ENCODE measurements around the gene XYLT1. TPM values are rescaled to one million over a fixed set of nuclear protein-coding genes. Genes with fewer than 3 reads are reported as not detected.

Gene XYLT1
- total and polyA plus RNA-seq, 4 experiments from 2014 or later, result 1.4 to 48.5 (median 24.5) TPM

- Histone ChIP-seq H3K36me3 (ENCODE audit: insufficient read depth, low read length) (no peaks in the 10 kb centered on the region), H3K27ac (ENCODE audit: low read depth, low read length) (no peak overlapping the region), H3K27me3 (ENCODE audit: insufficient read depth, low read length) (no peaks in the 10 kb centered on the region), H3K9me3 (ENCODE audit: control insufficient read depth in 1 of 2, low read length in 2 of 2) (no peaks in the 10 kb centered on the region), H3K4me3 (ENCODE audit: low read length in 2 of 2) (no peak overlapping the region), H3K4me1 (ENCODE audit: insufficient read depth, low read length) (peaks cover 77% of the 10 kb centered on the region)
- CTCF ChIA-PET (ENCODE audit: partially characterized antibody), result interaction anchor here (1.9 kb wide), 1 partner anchor 22 kb away, joined by 6 read pairs; no protein-coding TSS in a partner anchor
- no peak overlapping the region for H3K4me3 Mint-ChIP-seq
- H3K27me3 Mint-ChIP-seq, result no peaks in the 10 kb centered on the region
- no peaks in the 10 kb centered on the region for H3K9me3 Mint-ChIP-seq
- peaks cover 51 to 86% (median 66%) of the 10 kb centered on the region in 4 donors for H3K4me1 Mint-ChIP-seq
- POLR2A ChIA-PET (ENCODE audit: partially characterized antibody), result interaction anchor here (0.7 to 1.9 kb wide), 4 partner anchors 8 to 21 kb away, joined by 3 to 4 read pairs (median 4); no protein-coding TSS in a partner anchor
- no peak for DNase-seq
- peak overlapping the region in 5 of 7 donors; percentile 31 to 55 (median 41) for H3K27ac Mint-ChIP-seq
- H3K36me3 Mint-ChIP-seq, result no peaks in the 10 kb centered on the region
- intact Hi-C loops (cut with micrococcal nuclease), result no loop called here
Measured at GRCh38 chr16:17375461-17376304, 95.1 kb downstream of the XYLT1 start.

GRCh38 chr16:17374668-17375255 is 96.0 kb downstream of the XYLT1 start:
- peaks cover 0 to under 1% (median 0%) of the 10 kb centered on the region in 8 donors for H3K9me3 Mint-ChIP-seq
- ChIA-PET POLR2A (ENCODE audit: partially characterized antibody) (interaction anchor here (0.7 to 1.9 kb wide), 6 partner anchors 9 to 41 kb away, joined by 3 to 6 read pairs (median 4); no protein-coding TSS in a partner anchor), CTCF (ENCODE audit: partially characterized antibody) (interaction anchor here (0.8 to 1.9 kb wide), 3 partner anchors 16 to 33 kb away, joined by 3 to 6 read pairs (median 3); no protein-coding TSS in a partner anchor)
- peaks cover 83% of the 10 kb centered on the region for H3K4me1 ChIP-seq (ENCODE audit: insufficient read depth, low read length)
- H3K4me3 ChIP-seq (ENCODE audit: low read length in 2 of 2), result no peak overlapping the region
- no peaks in the 10 kb centered on the region for H3K27me3 Mint-ChIP-seq
- peaks cover 58 to 90% (median 71%) of the 10 kb centered on the region in 4 donors for H3K4me1 Mint-ChIP-seq
- H3K36me3 ChIP-seq (ENCODE audit: insufficient read depth, low read length), result no peaks in the 10 kb centered on the region
- H3K4me3 Mint-ChIP-seq, result no peak overlapping the region
- DNase-seq, result no peak
- H3K36me3 Mint-ChIP-seq, result peaks cover 0 to under 1% of the 10 kb centered on the region in 2 donors
- H3K27ac Mint-ChIP-seq, result peak overlapping the region in 6 of 7 donors; percentile 17 to 85 (median 46)
- no peak overlapping the region for H3K27ac ChIP-seq (ENCODE audit: low read depth, low read length)
- no peaks in the 10 kb centered on the region for H3K27me3 ChIP-seq (ENCODE audit: insufficient read depth, low read length)
- H3K9me3 ChIP-seq (ENCODE audit: control insufficient read depth in 1 of 2, low read length in 2 of 2), result no peaks in the 10 kb centered on the region
- intact Hi-C loops (cut with micrococcal nuclease), result no loop called here

GRCh38 chr16:17373533-17373932 is 97.2 kb downstream of the XYLT1 start:
- Histone ChIP-seq H3K27me3 (ENCODE audit: insufficient read depth, low read length) (no peaks in the 10 kb centered on the region), H3K27ac (ENCODE audit: low read depth, low read length) (no peak overlapping the region), H3K9me3 (ENCODE audit: control insufficient read depth in 1 of 2, low read length in 2 of 2) (no peaks in the 10 kb centered on the region), H3K4me3 (ENCODE audit: low read length in 2 of 2) (no peak overlapping the region), H3K36me3 (ENCODE audit: insufficient read depth, low read length) (no peaks in the 10 kb centered on the region), H3K4me1 (ENCODE audit: insufficient read depth, low read length) (peaks cover 87% of the 10 kb centered on the region)
- peak overlapping the region in 5 of 7 donors; percentile 30 to 84 (median 56) for H3K27ac Mint-ChIP-seq
- H3K27me3 Mint-ChIP-seq, result no peaks in the 10 kb centered on the region
- peaks cover 0 to 2% (median 0%) of the 10 kb centered on the region in 8 donors for H3K9me3 Mint-ChIP-seq
- POLR2A ChIA-PET (ENCODE audit: partially characterized antibody), result interaction anchor here (1.5 to 10.4 kb wide), 4 partner anchors 10 to 43 kb away, joined by 4 to 201 read pairs (median 6); no protein-coding TSS in a partner anchor
- H3K36me3 Mint-ChIP-seq, result peaks cover 0 to 4% of the 10 kb centered on the region in 2 donors
- no peak overlapping the region for H3K4me3 Mint-ChIP-seq
- CTCF ChIA-PET (ENCODE audit: partially characterized antibody), result interaction anchor here (1.0 to 6.1 kb wide), 5 partner anchors 9 to 180 kb away, joined by 3 to 38 read pairs (median 3); no protein-coding TSS in a partner anchor
- no peak for DNase-seq
- intact Hi-C loops (cut with micrococcal nuclease), result no loop called here
- H3K4me1 Mint-ChIP-seq, result peaks cover 59 to 90% (median 73%) of the 10 kb centered on the region in 4 donors

GRCh38 chr16:17372386-17372785 is 98.4 kb downstream of the XYLT1 start:
- Histone ChIP-seq H3K36me3 (ENCODE audit: insufficient read depth, low read length) (no peaks in the 10 kb centered on the region), H3K4me3 (ENCODE audit: low read length in 2 of 2) (no peak overlapping the region), H3K27me3 (ENCODE audit: insufficient read depth, low read length) (no peaks in the 10 kb centered on the region), H3K9me3 (ENCODE audit: control insufficient read depth in 1 of 2, low read length in 2 of 2) (no peaks in the 10 kb centered on the region), H3K27ac (ENCODE audit: low read depth, low read length) (no peak overlapping the region), H3K4me1 (ENCODE audit: insufficient read depth, low read length) (peaks cover 89% of the 10 kb centered on the region)
- H3K4me3 Mint-ChIP-seq, result peak overlapping the region in 2 of 8 donors; percentile 10 to 96
- intact Hi-C loops (cut with micrococcal nuclease), result no loop called here
- H3K27ac Mint-ChIP-seq, result peak overlapping the region; percentile 63 to 100 (median 99)
- H3K27me3 Mint-ChIP-seq, result no peaks in the 10 kb centered on the region
- peaks cover 0 to 2% (median 0%) of the 10 kb centered on the region in 8 donors for H3K9me3 Mint-ChIP-seq
- peaks cover 60 to 90% (median 74%) of the 10 kb centered on the region in 4 donors for H3K4me1 Mint-ChIP-seq
- H3K36me3 Mint-ChIP-seq, result peaks cover 0 to 4% of the 10 kb centered on the region in 2 donors
- DNase-seq, result no peak
- ChIA-PET CTCF (ENCODE audit: partially characterized antibody) (interaction anchor here (0.8 to 6.1 kb wide), 7 partner anchors 9 to 178 kb away, joined by 3 to 46 read pairs (median 3); no protein-coding TSS in a partner anchor), POLR2A (ENCODE audit: partially characterized antibody) (interaction anchor here (0.7 to 10.4 kb wide), 6 partner anchors 8 to 96 kb away, joined by 3 to 201 read pairs (median 46); no protein-coding TSS in a partner anchor)

GRCh38 chr16:17371299-17371698 is 99.5 kb downstream of the XYLT1 start:
- H3K27me3 Mint-ChIP-seq, result no peaks in the 10 kb centered on the region
- peaks cover 0 to 4% of the 10 kb centered on the region in 2 donors for H3K36me3 Mint-ChIP-seq
- Histone ChIP-seq H3K36me3 (ENCODE audit: insufficient read depth, low read length) (no peaks in the 10 kb centered on the region), H3K27ac (ENCODE audit: low read depth, low read length) (no peak overlapping the region), H3K4me1 (ENCODE audit: insufficient read depth, low read length) (peaks cover 100% of the 10 kb centered on the region), H3K9me3 (ENCODE audit: control insufficient read depth in 1 of 2, low read length in 2 of 2) (no peaks in the 10 kb centered on the region), H3K4me3 (ENCODE audit: low read length in 2 of 2) (no peak overlapping the region), H3K27me3 (ENCODE audit: insufficient read depth, low read length) (no peaks in the 10 kb centered on the region)
- H3K9me3 Mint-ChIP-seq, result peaks cover 0 to 2% (median 0%) of the 10 kb centered on the region in 8 donors
- intact Hi-C loops (cut with micrococcal nuclease), result no loop called here
- CTCF ChIA-PET (ENCODE audit: partially characterized antibody), result interaction anchor here (0.8 to 6.1 kb wide), 12 partner anchors 9 to 177 kb away, joined by 3 to 46 read pairs (median 5); no protein-coding TSS in a partner anchor
- H3K4me3 Mint-ChIP-seq, result peak overlapping the region in 6 of 8 donors; percentile 10 to 96 (median 76)
- DNase-seq, result no peak
- H3K4me1 Mint-ChIP-seq, result peaks cover 69 to 95% (median 82%) of the 10 kb centered on the region in 4 donors
- POLR2A ChIA-PET (ENCODE audit: partially characterized antibody), result interaction anchor here (0.6 to 10.4 kb wide), 12 partner anchors 12 to 145 kb away, joined by 3 to 201 read pairs (median 21); no protein-coding TSS in a partner anchor
- peak overlapping the region; percentile 95 to 100 (median 99) for H3K27ac Mint-ChIP-seq

- peak overlapping the region; percentile 95 to 100 (median 99) for H3K27ac Mint-ChIP-seq
- intact Hi-C loops (cut with micrococcal nuclease), result no loop called here
Measured at GRCh38 chr16:17370731-17371285, 100.0 kb downstream of the XYLT1 start.

More at GRCh38 chr16:17370731-17371285, 100.0 kb downstream of the XYLT1 start:
- peaks cover 100% of the 10 kb centered on the region for H3K4me1 ChIP-seq (ENCODE audit: insufficient read depth, low read length)
- no peak overlapping the region for H3K4me3 ChIP-seq (ENCODE audit: low read length in 2 of 2)
- no peaks in the 10 kb centered on the region for H3K9me3 ChIP-seq (ENCODE audit: control insufficient read depth in 1 of 2, low read length in 2 of 2)
- DNase-seq, result no peak
- H3K4me3 Mint-ChIP-seq, result peak overlapping the region in 7 of 8 donors; percentile 10 to 96 (median 92)
- peaks cover 73 to 96% (median 85%) of the 10 kb centered on the region in 4 donors for H3K4me1 Mint-ChIP-seq
- H3K27me3 Mint-ChIP-seq, result no peaks in the 10 kb centered on the region
- POLR2A ChIA-PET (ENCODE audit: partially characterized antibody), result interaction anchor here (0.5 to 10.4 kb wide), 15 partner anchors 13 to 145 kb away, joined by 3 to 201 read pairs (median 12); no protein-coding TSS in a partner anchor
- H3K27ac ChIP-seq (ENCODE audit: low read depth, low read length), result peak overlapping the region; percentile 70
- H3K9me3 Mint-ChIP-seq, result peaks cover 0 to 2% (median 0%) of the 10 kb centered on the region in 8 donors
- CTCF ChIA-PET (ENCODE audit: partially characterized antibody), result interaction anchor here (0.8 to 6.1 kb wide), 16 partner anchors 9 to 177 kb away, joined by 3 to 46 read pairs (median 6); no protein-coding TSS in a partner anchor
- peaks cover 0 to 4% of the 10 kb centered on the region in 2 donors for H3K36me3 Mint-ChIP-seq
- no peaks in the 10 kb centered on the region for H3K27me3 ChIP-seq (ENCODE audit: insufficient read depth, low read length)
- no peaks in the 10 kb centered on the region for H3K36me3 ChIP-seq (ENCODE audit: insufficient read depth, low read length)
